ENCODE measurements around the gene TBC1D1. TPM values are rescaled to one million over a fixed set of nuclear protein-coding genes. Genes with fewer than 3 reads are reported as not detected.

The TBC1D1 gene
- total and polyA plus RNA-seq, 8 donors: 53.3 to 78.9 (median 71.1) TPM

- TF ChIP-seq CTCF (IDR thresholded peaks at IDR 0.05): no peak
- intact Hi-C loops (cut with DNase I): no loop called here
- peaks cover 0 to 27% of the 10 kb centered on the region in 2 donors for H3K4me1 ChIP-seq
- peak overlapping the region in 1 of 2 donors; percentile 9 for H3K27ac ChIP-seq
- H3K4me3 ChIP-seq: peak overlapping the region in 1 of 2 donors; percentile 84
- H3K27me3 ChIP-seq: peaks cover 0 to 11% of the 10 kb centered on the region in 2 donors
- no peaks in the 10 kb centered on the region for H3K9me3 ChIP-seq
- DNase-seq (peak in 2 of 4 donors; percentile 10 to 52), ATAC-seq (peak; percentile 2)
- H3K36me3 ChIP-seq: no peaks in the 10 kb centered on the region
These were observed 1.8 kb downstream of the TBC1D1 start for GRCh38 chr4:37892641-37893040.

- H3K27me3 ChIP-seq: peaks cover 0 to 11% of the 10 kb centered on the region in 2 donors
- H3K4me1 ChIP-seq: peaks cover 0 to 27% of the 10 kb centered on the region in 2 donors
- no peak for TF ChIP-seq CTCF (IDR thresholded peaks at IDR 0.05)
- H3K4me3 ChIP-seq: no peak overlapping the region
- ATAC-seq: no peak
- H3K9me3 ChIP-seq: no peaks in the 10 kb centered on the region
- no peak for DNase-seq
- H3K36me3 ChIP-seq: no peaks in the 10 kb centered on the region
- H3K27ac ChIP-seq: peak overlapping the region in 1 of 2 donors; percentile 9
- intact Hi-C loops (cut with DNase I): no loop called here
These were observed 2.3 kb downstream of the TBC1D1 start for GRCh38 chr4:37893164-37893563.

- Histone ChIP-seq H3K36me3 (no peaks in the 10 kb centered on the region), H3K4me1 (peaks cover 0 to 21% of the 10 kb centered on the region in 2 donors), H3K27ac (no peak overlapping the region), H3K4me3 (no peak overlapping the region), H3K9me3 (no peaks in the 10 kb centered on the region), H3K27me3 (peaks cover 0 to 3% of the 10 kb centered on the region in 2 donors)
- no peak for ATAC-seq
- DNase-seq: no peak
- no peak for TF ChIP-seq CTCF (IDR thresholded peaks at IDR 0.05)
- intact Hi-C loops (cut with DNase I): no loop called here
These were observed 4.4 kb downstream of the TBC1D1 start for GRCh38 chr4:37895271-37895670.

- Histone ChIP-seq H3K4me1 (peaks cover 0 to 16% of the 10 kb centered on the region in 2 donors), H3K36me3 (no peaks in the 10 kb centered on the region), H3K9me3 (no peaks in the 10 kb centered on the region), H3K4me3 (no peak overlapping the region), H3K27me3 (no peaks in the 10 kb centered on the region), H3K27ac (no peak overlapping the region)
- ATAC-seq: no peak
- no peak for TF ChIP-seq CTCF (IDR thresholded peaks at IDR 0.05)
- DNase-seq: no peak
- intact Hi-C loops (cut with DNase I): no loop called here
These were observed 5.4 kb downstream of the TBC1D1 start for GRCh38 chr4:37896206-37896860.

GRCh38 chr4:37902212-37902611, 11.3 kb downstream of the TBC1D1 start:
- H3K36me3 ChIP-seq: peaks cover 0 to 6% of the 10 kb centered on the region in 2 donors
- TF ChIP-seq CTCF (IDR thresholded peaks at IDR 0.05): no peak
- no peak overlapping the region for H3K27ac ChIP-seq
- intact Hi-C loops (cut with DNase I): no loop called here
- H3K9me3 ChIP-seq: no peaks in the 10 kb centered on the region
- no peak for ATAC-seq
- H3K4me1 ChIP-seq: no peaks in the 10 kb centered on the region
- H3K27me3 ChIP-seq: no peaks in the 10 kb centered on the region
- H3K4me3 ChIP-seq: no peak overlapping the region
- DNase-seq: no peak

Data from left lung (tissue), 10 donors.